HepG2 (cell line): Measurements from ENCODE around the gene PRKN. TPM values are rescaled to one million over a fixed set of nuclear protein-coding genes. Genes with fewer than 3 reads are reported as not detected.
A peak's percentile ranks its signal among the peaks of the same experiment; 100 is the strongest.

Source experiments
- ATF4 ChIP-seq, 2 experiments: fragments of 450-650 bp in 1 of 2; sonication (generic) in 1 of 2; formaldehyde crosslinking; IDR thresholded peaks; 2 replicates each; pipeline versions ENCODE4 v1.5.0 to v1.8.0; 2020 to 2022; ENCODE audit warnings: mild to moderate bottlenecking in 1 of 2, missing genetic modification reagents in 1 of 2
- REST ChIP-seq, 2 experiments: IDR thresholded peaks; 2 replicates each; pipeline ENCODE4 v1.6.1; 2011 to 2012; ENCODE audit warnings: low read length in 2 of 2, borderline replicate concordance in 1 of 2, low read depth in 1 of 2, mild to moderate bottlenecking in 1 of 2, moderate library complexity in 1 of 2
- SMC3 ChIP-seq: IDR thresholded peaks from 2 replicates; pipeline ENCODE4 v1.6.1; 2011; ENCODE audit warnings: low read length, improper control_type of control experiment
- ZNF441 ChIP-seq: sonication (generic); formaldehyde crosslinking; IDR thresholded peaks from 2 replicates; pipeline ENCODE4 v1.7.0; 2021; ENCODE audit warnings: missing genetic modification reagents, borderline replicate concordance
- ZNF577 ChIP-seq: sonication (generic); formaldehyde crosslinking; IDR thresholded peaks from 2 replicates; pipeline ENCODE4 v1.4.0; 2020; ENCODE audit warnings: mild to moderate bottlenecking, low read depth, missing genetic modification reagents, borderline replicate concordance
- polyA plus RNA-seq, 8 experiments: library from polyadenylated mRNA; depleted of rRNA in 3 of 8; stranded (reverse) in 7 of 8; unstranded in 1 of 8; fragments of >200 nt; fragmentation: Illumina TruSeq in 4 of 8; extraction: Trizol in 4 of 8; gene quantifications; 2 replicates each; pipeline versions ENCODE4 v1.2.1 to v1.2.3, GENCODE V29; 2011 to 2016; ENCODE audit warnings: low read depth in 4 of 8, missing spikeins in 1 of 8, mixed read lengths in 1 of 8; ENCODE audit not compliant: insufficient read depth in 1 of 8
- total RNA-seq, 5 experiments: library from RNA; depleted of rRNA; stranded (reverse); fragments of >200 nt; fragmentation: Illumina TruSeq; extraction: Trizol; gene quantifications; 2 replicates each; pipeline ENCODE4 v1.2.3, GENCODE V29; 2016; ENCODE audit warnings: low read depth in 1 of 5
- TF ChIP-seq, protein P1 (sequence below): sonication (generic); formaldehyde crosslinking; IDR thresholded peaks from 2 replicates; pipeline ENCODE4 v1.5.0; 2020; ENCODE audit warnings: mild to moderate bottlenecking, missing genetic modification reagents

PRKN gene
- total and polyA plus RNA-seq, 2 of the 13 experiments (the other 11 are each of a cell fraction or from before 2014, with no cell fraction given), result 0.31 to 0.44 TPM

- TF ChIP-seq REST (IDR thresholded peaks at IDR 0.05; ENCODE audit: borderline replicate concordance in 1 of 2, low read depth in 1 of 2, low read length in 2 of 2) (no peak), ZNF441 (peak; percentile 73; the same call in 1 of the 2 replicates), ATF4 (CRISPR knock-in tag; IDR thresholded peaks at IDR 0.05) (no peak), SMC3 (peak; percentile 26; the same call in 1 of the 2 replicates), ZNF577 (CRISPR knock-in tag) (no peak)
- TF ChIP-seq, protein P1, sequence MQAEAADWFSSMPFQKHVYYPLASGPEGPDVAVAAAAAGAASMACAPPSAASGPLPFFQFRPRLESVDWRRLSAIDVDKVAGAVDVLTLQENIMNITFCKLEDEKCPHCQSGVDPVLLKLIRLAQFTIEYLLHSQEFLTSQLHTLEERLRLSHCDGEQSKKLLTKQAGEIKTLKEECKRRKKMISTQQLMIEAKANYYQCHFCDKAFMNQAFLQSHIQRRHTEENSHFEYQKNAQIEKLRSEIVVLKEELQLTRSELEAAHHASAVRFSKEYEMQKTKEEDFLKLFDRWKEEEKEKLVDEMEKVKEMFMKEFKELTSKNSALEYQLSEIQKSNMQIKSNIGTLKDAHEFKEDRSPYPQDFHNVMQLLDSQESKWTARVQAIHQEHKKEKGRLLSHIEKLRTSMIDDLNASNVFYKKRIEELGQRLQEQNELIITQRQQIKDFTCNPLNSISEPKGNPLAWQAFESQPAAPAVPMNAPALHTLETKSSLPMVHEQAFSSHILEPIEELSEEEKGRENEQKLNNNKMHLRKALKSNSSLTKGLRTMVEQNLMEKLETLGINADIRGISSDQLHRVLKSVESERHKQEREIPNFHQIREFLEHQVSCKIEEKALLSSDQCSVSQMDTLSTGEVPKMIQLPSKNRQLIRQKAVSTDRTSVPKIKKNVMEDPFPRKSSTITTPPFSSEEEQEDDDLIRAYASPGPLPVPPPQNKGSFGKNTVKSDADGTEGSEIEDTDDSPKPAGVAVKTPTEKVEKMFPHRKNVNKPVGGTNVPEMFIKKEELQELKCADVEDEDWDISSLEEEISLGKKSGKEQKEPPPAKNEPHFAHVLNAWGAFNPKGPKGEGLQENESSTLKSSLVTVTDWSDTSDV (CRISPR knock-in tag), result no peak
Observed at GRCh38 chr6:161618831-161619454, 1108.6 kb downstream of the PRKN start (continued).
